GM18526 (cell line): ENCODE data around the gene GNAQ.

Experiments
- POLR2A ChIP-seq: IDR thresholded peaks from 3 replicates; pipeline ENCODE4 v1.6.1; 2011; ENCODE audit not compliant: insufficient read length; ENCODE audit errors: extremely low read depth

GNAQ gene

DNA sequence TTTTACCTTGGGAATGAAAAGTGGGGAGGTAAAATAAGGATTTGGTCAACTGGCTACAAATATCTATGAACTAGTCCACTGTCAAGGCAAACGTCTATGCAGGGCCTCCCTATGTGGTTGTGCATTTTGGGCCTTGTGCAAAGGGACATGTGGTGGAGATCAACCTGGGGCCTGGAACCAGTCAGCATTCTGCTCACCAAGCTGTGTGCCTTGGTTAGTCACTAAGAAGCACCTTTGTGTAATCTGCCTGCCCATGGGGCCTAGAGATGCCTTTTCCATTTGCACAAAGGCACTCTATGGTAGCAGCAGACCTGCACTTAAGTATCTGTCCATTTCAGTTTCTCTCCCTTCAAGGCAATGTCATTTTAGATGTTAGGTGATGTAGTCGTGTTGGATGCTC lies 184.0 kb downstream of the GNAQ start:
- TF ChIP-seq POLR2A: no peak

DNA sequence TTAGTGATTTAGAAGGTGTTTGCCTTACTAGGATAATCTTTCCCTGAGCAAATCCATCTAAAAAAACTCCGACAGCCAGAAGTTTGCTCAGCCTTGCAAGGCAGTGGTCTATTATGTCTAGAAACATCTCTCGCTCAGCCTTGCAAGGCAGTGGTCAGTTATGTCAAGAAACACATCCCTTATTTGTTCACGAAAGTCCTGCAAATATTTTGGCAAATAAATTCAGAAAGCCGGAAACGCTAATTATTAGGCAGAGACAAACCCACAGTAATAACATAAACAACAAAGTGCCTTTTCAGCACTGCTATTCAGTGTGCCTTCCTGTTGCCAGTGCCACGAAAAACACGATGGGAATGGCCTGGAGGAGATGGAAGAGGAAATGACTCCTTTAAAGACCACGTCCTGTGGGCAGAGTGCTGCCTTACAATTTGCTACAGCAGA lies 184.5 kb downstream of the GNAQ start:
- TF ChIP-seq POLR2A: no peak

DNA sequence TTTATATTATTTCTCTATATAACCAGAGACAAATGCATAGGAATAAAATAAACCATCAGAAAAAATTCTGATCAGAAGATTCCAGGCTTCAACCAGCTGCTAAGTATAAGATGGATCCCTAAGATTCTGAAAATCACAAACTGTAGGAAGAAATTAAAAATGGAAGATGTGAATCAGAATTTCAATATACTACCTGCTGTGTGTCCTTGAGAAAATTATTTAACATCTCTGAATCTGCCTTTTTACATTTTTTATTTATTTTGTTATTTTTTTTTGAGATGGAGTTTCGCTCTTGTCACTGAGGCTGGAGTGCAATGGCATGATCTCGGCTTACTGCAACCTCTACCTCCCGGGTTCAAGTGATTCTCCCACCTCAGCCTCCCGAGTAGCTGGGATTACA lies 187.2 kb downstream of the GNAQ start:
- no peak for TF ChIP-seq POLR2A

DNA sequence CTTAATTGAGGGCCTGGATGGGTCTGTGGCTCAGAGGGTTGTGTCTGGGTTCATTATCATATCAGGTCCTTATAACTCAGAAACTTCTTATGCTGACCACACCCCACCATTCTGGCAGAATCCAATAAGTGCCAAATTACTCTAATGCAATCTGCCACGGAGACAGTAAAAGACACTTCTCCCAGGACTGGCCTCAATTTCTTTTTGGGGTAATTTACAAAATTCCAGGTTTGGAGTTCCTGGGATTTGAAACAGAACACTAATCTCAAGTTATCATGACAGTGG lies 187.8 kb downstream of the GNAQ start:
- TF ChIP-seq POLR2A: no peak

DNA sequence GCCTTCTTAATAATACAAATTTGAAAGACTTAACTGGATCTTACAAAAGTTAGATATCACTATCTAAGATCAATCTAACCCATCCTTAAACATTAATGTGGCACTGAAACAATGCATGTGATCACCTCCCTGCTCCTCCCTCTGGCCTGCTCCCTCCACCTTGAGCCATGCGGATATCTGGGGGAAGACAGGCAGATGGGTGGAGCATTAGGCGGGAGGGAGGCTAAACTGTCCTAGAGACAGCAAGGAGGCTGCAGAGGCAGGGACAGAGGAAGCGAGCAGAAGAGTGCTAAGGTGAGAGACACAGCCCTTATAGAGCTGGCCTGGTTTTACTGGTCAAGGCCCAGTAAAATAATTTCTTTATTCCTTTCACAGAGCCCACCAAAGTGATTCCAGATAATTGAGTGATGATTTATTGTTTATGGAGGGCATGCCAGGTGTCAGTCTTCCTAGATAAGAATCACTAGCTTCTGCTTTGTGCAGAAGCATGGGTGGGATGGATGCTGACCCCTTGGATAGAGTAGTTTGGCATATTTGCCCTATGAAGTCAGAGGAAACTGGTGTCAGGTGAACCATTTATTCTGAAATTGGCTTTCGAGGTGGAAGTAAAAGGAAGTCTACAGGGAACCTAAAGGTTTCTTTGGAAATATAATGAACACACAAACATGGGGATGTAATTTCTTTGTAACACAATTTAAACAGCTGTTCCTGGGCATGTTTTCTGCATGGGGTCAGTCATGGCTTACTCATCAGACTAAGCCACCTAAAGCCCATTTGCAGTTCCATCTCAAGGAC lies 188.3 kb downstream of the GNAQ start:
- no peak for TF ChIP-seq POLR2A

DNA sequence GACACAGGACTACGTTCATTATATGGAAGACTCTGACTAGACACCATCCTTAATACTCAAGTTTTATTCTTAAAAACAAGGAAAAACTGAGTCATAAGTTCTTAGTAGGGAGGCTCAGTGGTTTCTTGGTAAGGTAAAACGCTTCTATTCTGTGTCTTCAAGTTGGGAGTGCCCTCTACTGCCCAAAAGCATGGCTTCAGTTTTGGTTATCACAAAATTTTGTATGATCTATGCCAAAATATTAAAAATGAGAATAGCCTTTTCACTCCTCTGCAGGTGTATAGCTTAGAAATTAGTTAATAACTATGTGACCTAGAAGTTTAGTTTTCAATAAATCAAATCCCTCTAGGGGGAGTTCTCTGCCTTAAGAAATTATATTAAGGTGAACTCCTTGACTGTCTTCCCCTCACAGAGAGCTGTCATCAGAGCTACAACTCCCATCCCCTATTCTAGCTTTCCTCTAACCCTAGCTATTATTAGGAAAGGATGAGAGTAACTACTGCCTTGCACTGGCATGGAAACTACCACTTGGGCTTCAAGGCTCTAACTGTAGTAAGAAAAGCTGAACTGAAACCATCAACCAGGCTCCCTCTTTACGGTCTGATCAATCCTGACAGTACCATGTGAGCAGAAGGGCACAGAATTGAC lies 189.7 kb downstream of the GNAQ start:
- TF ChIP-seq POLR2A: no peak

DNA sequence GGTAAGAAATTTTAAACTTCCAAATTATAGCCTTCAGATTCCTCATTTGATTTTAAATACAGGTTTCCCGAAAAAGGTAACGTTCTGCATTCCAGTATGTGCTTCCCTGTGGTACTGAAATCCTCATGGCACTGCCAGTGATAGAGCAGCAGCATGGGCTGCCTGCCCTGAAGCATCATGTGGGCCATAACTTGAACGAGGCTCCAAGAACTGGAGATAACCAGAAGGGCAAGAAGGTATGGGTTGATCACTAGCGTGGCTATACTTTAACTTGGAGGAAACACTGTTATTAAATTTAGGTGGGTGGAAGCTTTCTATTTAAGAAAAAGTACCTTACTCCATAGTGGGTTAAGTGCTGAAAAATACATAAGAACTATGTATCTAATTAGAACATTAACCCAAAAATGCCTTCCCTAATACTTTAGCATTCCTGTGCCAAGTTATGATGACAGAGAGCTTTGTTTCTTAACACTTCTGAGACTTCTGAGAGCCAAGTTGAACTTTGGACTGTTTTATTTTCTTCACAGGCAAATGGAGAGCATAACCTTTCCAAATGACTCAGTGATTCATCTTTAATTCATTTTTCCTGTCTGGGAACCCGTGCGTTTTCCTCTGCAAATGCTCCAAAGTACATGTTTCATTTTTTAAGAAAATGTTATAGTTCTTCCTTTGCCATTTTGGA lies 192.0 kb downstream of the GNAQ start:
- TF ChIP-seq POLR2A: no peak

DNA sequence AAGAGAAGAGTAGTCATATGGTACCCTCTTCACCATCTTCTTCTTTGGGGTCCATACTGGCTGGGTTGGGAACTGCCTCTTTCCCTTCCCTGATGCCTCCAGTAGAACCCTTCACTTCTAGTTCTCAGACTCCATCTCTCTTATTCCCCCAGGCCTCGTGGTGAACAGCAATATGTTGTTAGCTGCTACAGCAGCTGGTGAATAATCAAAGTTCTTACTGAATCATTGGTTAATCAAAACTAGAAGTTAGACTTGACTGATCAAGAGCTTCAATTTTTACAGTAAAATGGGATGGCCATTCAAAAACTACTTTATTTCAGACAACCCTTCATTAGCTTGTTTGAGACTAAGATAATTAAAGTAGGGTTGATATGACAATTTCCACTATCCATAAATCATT lies 192.6 kb downstream of the GNAQ start:
- no peak for TF ChIP-seq POLR2A

DNA sequence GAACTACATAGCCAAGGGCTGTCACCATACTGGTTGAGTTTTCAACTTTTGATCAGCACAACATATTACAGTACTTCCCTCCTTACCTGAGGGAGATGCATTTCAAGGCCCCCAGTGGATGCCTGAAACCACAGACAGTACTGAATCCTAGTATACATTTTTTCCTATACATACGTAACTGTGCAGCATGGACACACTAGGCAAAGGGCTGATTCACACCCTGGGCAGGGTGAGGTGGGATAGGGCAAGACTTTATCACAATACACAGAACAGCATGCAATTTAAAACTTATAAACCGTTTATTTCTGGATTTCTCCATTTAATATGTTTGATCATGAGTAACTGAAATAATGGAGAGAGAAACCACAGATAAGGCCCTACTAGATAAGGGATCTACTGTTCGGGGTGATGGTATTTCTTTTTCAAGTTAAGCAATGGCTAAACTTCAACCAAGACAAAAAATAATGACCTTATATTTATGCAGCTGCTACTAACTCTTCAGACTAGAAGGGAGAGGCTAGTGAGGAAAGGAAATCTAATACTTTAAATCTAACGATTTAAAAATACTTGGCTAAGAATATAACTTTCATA lies 196.6 kb downstream of the GNAQ start:
- no peak for TF ChIP-seq POLR2A

DNA sequence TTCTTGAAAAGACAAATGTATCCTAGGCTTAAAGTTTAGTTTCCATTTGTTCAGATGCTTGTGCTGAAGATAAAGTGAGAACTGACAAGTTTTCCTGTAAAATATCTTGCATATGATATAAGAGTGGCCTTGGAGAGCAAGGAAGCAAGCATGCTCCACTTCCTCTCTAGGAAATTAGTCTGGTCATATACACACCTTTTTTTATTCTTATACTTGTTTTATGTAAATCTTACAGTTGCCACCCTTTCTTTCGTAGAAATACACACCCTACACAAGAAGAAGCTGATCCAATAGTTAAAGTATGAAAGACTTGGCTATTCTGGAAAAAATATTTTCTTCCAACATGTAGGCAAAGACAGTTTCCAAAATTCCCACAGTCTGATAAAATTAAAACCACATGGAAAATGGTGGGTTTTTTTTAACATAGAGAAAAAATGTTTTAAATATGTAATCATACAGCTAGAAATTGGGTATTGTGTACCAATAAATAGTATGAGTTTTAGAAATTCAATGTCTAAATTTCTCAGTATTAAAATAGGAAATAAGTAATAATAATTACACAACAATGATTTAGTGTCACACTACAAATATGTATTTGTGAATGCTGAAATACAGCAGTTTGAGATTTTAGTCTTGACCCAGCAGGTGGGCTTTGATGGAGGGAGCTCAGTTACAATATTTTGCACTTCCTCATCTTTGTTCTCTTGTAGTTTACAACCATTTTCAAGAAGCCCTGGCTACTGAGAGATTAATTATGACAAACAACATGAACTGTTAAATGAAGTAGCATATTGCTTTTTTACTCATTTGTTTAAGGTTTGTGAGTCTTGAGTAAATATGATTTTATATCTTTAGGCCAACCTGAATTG lies 197.8 kb downstream of the GNAQ start:
- no peak for TF ChIP-seq POLR2A

DNA sequence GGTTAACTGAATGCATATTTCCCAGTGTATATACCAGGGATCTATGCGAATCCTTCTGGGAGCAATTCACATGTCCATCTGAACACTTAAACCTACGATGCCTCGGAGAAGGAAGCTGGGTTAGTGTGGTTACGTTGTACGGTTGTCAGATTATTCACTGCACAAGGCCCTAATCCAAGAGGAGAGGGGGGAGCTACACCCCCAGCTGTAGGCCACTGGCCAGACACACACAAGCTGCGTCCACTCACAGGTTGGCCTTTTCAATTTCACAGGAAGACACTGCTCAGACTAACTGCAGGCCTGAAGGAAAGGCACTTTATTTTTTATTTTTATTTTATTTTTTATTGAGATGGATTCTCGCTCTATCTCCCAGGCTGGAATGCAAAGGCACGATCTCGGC lies 199.0 kb downstream of the GNAQ start:
- TF ChIP-seq POLR2A: no peak

DNA sequence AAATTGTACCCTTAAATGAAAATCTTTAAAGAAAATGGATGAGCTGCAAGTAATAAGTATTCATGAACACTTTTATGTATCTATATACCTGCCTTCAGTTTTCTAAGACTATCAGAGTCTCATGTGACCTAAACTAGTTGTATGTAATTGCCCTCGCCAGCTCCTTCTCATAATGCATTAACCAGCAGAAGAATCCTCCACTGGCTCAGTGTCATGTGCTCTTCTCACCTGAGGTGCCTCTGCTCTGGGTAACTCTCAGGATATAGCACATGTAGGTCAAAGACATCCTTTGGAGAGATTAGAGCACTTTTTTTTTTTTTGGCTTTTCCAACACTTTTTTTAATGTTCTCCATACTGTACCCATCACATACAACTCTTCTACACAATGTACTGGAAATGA lies 199.8 kb downstream of the GNAQ start:
- no peak for TF ChIP-seq POLR2A

DNA sequence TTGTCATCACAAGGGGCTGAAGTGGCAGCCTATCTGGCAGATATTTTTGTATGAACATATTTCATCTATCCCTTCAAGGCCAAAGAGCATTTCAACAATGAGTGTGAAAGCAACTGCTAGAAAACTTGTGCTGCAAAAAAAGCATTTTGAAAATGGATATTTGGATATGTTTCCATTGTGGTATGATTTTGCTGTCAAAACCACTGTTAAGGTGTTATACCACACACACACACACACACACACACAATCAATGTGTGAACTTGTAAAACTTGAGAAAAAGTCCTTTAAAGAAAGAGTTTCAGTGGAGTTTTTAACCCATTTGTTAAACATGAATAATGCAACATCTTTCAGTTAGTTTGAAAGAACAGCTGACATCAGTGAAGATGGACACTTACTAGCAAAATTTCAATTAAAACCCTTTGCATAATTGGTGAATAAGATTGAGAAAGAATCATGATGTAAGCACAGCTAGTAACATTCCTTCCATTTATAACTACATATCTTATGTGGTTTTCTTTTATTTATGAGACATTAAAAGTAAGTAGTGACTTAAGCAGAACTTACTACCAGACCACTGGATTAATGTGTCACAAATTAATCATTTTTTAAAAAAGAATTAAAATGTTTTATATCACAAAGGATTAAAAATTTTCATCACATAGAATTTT lies 200.9 kb downstream of the GNAQ start:
- no peak for TF ChIP-seq POLR2A

DNA sequence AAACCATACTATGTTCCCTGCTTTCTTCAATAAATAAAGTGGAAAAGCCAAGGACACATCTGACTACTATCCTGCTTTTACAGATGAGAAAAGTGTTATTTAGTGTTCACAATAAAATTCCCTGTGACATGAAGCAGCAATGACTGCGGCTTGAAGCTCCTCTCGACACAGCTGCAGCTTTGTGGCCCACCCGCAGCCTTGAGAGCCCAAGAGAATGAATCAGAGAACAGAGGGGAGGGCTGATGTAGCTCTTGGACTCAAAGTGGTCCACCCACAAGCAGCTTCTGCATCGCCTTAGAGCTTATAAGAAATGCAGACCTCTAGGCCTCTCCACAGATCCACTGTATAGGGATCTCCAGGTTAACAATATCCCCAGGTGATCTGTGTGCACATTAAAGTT lies 202.2 kb downstream of the GNAQ start:
- TF ChIP-seq POLR2A: no peak
